ENCODE results near the gene CYP2C18.
"Not testable (repeated sequence)": the region's sequence is repeated elsewhere in the genome, so short reads cannot be mapped to it uniquely, and the experiment has no call there.

Gene CYP2C18

DNA sequence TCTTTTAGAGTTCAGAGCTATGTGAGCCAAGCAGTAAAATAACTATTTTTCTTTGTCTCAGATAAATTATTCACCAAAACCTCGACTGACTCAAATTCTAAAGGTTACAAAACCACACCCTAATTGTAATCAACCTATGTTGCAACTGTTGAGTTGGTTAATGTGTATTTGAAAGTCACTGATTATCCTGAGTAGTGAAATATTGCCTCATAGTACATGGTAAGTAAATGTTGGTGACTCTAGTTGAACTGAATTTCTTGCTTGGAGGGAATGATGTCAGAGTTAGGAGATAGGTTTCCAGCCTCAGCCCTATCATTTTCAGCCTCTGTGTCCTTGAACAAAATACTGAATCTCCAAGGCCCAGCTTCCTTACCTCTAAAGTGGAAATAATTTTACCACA, 3.0 kb upstream of the CYP2C18 start:
- H3K27me3 ChIP-seq (ENCODE audit: insufficient read depth, low read depth) = no peaks in the 10 kb centered on the region
- no peak overlapping the region for H2AFZ ChIP-seq (ENCODE audit: low read depth)
- H3K4me2 ChIP-seq = no peak overlapping the region
- H3K27ac ChIP-seq = no peak overlapping the region
- no peaks in the 10 kb centered on the region for H3K4me1 ChIP-seq (ENCODE audit: low read depth, poor library complexity, severe bottlenecking)
- TF ChIP-seq, protein P1, sequence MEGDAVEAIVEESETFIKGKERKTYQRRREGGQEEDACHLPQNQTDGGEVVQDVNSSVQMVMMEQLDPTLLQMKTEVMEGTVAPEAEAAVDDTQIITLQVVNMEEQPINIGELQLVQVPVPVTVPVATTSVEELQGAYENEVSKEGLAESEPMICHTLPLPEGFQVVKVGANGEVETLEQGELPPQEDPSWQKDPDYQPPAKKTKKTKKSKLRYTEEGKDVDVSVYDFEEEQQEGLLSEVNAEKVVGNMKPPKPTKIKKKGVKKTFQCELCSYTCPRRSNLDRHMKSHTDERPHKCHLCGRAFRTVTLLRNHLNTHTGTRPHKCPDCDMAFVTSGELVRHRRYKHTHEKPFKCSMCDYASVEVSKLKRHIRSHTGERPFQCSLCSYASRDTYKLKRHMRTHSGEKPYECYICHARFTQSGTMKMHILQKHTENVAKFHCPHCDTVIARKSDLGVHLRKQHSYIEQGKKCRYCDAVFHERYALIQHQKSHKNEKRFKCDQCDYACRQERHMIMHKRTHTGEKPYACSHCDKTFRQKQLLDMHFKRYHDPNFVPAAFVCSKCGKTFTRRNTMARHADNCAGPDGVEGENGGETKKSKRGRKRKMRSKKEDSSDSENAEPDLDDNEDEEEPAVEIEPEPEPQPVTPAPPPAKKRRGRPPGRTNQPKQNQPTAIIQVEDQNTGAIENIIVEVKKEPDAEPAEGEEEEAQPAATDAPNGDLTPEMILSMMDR (conservative IDR thresholded peaks at IDR 0.05; ENCODE audit: low read depth, low read length) = no peak
- no peak overlapping the region for H3K9ac ChIP-seq
- H3K36me3 ChIP-seq (ENCODE audit: insufficient read depth) = no peaks in the 10 kb centered on the region
- no peaks in the 10 kb centered on the region for H3K79me2 ChIP-seq (ENCODE audit: insufficient read depth, low read depth)
- no peaks in the 10 kb centered on the region for H4K20me1 ChIP-seq (ENCODE audit: insufficient read depth)
- no peak overlapping the region for H3K4me3 ChIP-seq (IDR thresholded peaks at IDR 0.05; ENCODE audit: insufficient read depth, low read depth, low read length)

DNA sequence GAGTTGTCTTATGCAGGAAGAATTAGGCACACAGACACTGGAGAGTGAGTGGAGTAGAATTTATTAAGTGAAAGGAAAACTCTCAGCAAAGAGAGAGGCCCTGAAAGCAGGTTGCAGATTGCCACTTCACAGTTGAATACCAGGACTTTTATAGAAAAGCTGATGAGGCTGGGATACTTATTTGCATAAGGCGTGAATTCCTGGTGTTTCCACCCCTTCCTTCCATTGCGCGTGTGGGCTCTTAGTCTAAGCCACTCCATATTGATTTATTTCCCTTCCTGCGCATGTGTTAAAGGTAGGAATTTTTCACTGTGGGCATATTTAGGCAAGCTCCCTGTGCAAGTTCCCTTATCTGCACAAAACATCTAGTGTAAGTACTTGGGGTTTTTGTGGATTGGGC, 893 bp upstream of the CYP2C18 start:
- not testable (repeated sequence) for H3K27me3 ChIP-seq (ENCODE audit: insufficient read depth, low read depth); H2AFZ ChIP-seq (ENCODE audit: low read depth); H3K27ac ChIP-seq; H3K4me1 ChIP-seq (ENCODE audit: low read depth, poor library complexity, severe bottlenecking); H3K9ac ChIP-seq; H3K4me3 ChIP-seq (IDR thresholded peaks at IDR 0.05; ENCODE audit: insufficient read depth, low read depth, low read length); H3K36me3 ChIP-seq (ENCODE audit: insufficient read depth); H4K20me1 ChIP-seq (ENCODE audit: insufficient read depth); H3K4me2 ChIP-seq; H3K79me2 ChIP-seq (ENCODE audit: insufficient read depth, low read depth)

DNA sequence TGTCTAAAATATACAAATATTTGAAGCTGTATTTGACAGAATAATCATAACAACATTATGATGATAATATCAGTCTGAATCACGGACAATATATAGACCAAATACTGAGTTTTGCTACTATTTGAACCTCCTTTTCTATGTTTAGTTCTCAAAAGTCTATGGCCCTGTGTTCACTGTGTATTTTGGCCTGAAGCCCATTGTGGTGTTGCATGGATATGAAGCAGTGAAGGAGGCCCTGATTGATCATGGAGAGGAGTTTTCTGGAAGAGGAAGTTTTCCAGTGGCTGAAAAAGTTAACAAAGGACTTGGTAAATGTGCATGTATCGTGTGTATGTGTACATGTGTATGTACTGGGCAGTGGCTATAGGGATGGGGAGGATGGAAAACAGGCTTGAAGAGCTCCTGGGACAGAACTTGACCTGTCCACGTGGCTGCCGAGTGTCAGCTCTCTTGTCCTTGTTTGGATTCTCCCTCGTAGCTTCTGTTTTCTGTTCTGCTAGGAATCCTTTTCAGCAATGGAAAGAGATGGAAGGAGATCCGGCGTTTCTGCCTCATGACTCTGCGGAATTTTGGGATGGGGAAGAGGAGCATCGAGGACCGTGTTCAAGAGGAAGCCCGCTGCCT, 4.2 kb downstream of the CYP2C18 start:
- Histone ChIP-seq H2AFZ (ENCODE audit: low read depth) (no peak overlapping the region), H3K36me3 (ENCODE audit: insufficient read depth) (no peaks in the 10 kb centered on the region), H3K4me1 (ENCODE audit: low read depth, poor library complexity, severe bottlenecking) (no peaks in the 10 kb centered on the region), H4K20me1 (ENCODE audit: insufficient read depth) (no peaks in the 10 kb centered on the region), H3K79me2 (ENCODE audit: insufficient read depth, low read depth) (no peaks in the 10 kb centered on the region), H3K4me2 (no peak overlapping the region), H3K27ac (no peak overlapping the region), H3K4me3 (IDR thresholded peaks at IDR 0.05; ENCODE audit: insufficient read depth, low read depth, low read length) (no peak overlapping the region), H3K27me3 (ENCODE audit: insufficient read depth, low read depth) (no peaks in the 10 kb centered on the region), H3K9ac (no peak overlapping the region)
- TF ChIP-seq, protein P1 (conservative IDR thresholded peaks at IDR 0.05; ENCODE audit: low read depth, low read length) = no peak

DNA sequence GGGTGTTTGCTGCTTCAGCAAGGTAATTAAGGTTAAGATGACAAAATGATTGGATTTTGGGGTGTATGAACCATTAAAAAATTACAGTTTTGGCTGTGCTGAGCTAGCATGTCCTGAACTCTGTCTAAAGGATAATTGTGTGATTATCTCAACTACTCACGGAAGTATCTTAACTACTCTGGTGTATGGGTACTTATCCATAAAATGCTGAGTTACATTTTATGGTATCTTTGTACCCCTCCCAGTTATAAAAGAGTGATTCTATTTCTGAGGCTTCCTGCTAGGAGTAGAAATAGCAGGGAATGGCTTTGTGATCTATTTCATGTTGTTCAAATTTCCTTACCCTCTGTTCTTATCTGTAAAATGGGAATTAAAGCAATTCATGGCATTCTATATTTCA, 22.6 kb downstream of the CYP2C18 start:
- Histone ChIP-seq H3K36me3 (ENCODE audit: insufficient read depth) (no peaks in the 10 kb centered on the region), H3K9ac (no peak overlapping the region), H3K27me3 (ENCODE audit: insufficient read depth, low read depth) (no peaks in the 10 kb centered on the region), H2AFZ (ENCODE audit: low read depth) (no peak overlapping the region), H3K79me2 (ENCODE audit: insufficient read depth, low read depth) (no peaks in the 10 kb centered on the region), H3K27ac (no peak overlapping the region), H3K4me2 (no peak overlapping the region), H4K20me1 (ENCODE audit: insufficient read depth) (no peaks in the 10 kb centered on the region), H3K4me3 (IDR thresholded peaks at IDR 0.05; ENCODE audit: insufficient read depth, low read depth, low read length) (no peak overlapping the region), H3K4me1 (ENCODE audit: low read depth, poor library complexity, severe bottlenecking) (no peaks in the 10 kb centered on the region)
- TF ChIP-seq, protein P1 (conservative IDR thresholded peaks at IDR 0.05; ENCODE audit: low read depth, low read length) = no peak

DNA sequence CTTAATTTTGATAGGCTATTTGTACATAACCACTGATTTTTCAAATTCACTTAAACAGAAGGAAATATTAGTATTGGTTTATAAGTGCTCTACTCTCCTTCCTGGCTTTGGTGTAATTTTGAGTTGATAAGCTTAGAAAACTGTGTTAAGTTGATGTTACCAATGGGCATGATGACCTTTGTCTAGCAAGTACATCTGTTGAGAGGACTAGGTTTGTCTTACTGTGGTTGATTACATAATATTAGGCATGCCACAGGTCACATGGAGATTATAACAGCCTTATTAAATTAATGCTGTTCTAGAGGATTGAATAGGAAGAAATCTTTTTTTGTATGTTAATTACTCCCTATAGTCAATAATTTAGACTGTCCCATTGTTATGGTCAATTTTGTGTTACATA, 27.0 kb downstream of the CYP2C18 start:
- Histone ChIP-seq H3K27ac (no peak overlapping the region), H4K20me1 (ENCODE audit: insufficient read depth) (no peaks in the 10 kb centered on the region), H2AFZ (ENCODE audit: low read depth) (no peak overlapping the region), H3K4me1 (ENCODE audit: low read depth, poor library complexity, severe bottlenecking) (no peaks in the 10 kb centered on the region), H3K4me3 (IDR thresholded peaks at IDR 0.05; ENCODE audit: insufficient read depth, low read depth, low read length) (no peak overlapping the region), H3K4me2 (no peak overlapping the region), H3K9ac (no peak overlapping the region), H3K79me2 (ENCODE audit: insufficient read depth, low read depth) (no peaks in the 10 kb centered on the region), H3K27me3 (ENCODE audit: insufficient read depth, low read depth) (no peaks in the 10 kb centered on the region), H3K36me3 (ENCODE audit: insufficient read depth) (no peaks in the 10 kb centered on the region)
- TF ChIP-seq, protein P1 (conservative IDR thresholded peaks at IDR 0.05; ENCODE audit: low read depth, low read length) = no peak

Measured in KMS-11 (cell line).